ENCODE data around the gene FAM181A.

GRCh38 chr14:93884950-93885349 is 42.2 kb upstream of the FAM181A start:
- TF ChIP-seq, protein P1, sequence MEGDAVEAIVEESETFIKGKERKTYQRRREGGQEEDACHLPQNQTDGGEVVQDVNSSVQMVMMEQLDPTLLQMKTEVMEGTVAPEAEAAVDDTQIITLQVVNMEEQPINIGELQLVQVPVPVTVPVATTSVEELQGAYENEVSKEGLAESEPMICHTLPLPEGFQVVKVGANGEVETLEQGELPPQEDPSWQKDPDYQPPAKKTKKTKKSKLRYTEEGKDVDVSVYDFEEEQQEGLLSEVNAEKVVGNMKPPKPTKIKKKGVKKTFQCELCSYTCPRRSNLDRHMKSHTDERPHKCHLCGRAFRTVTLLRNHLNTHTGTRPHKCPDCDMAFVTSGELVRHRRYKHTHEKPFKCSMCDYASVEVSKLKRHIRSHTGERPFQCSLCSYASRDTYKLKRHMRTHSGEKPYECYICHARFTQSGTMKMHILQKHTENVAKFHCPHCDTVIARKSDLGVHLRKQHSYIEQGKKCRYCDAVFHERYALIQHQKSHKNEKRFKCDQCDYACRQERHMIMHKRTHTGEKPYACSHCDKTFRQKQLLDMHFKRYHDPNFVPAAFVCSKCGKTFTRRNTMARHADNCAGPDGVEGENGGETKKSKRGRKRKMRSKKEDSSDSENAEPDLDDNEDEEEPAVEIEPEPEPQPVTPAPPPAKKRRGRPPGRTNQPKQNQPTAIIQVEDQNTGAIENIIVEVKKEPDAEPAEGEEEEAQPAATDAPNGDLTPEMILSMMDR (conservative IDR thresholded peaks at IDR 0.05; ENCODE audit: low read depth, low read length): no peak
- TF ChIP-seq EZH2 (IDR thresholded peaks at IDR 0.05; ENCODE audit: borderline replicate concordance, low read depth, low read length, poor library complexity, severe bottlenecking): no peak
